Thyroid gland (tissue), 4 donors: ENCODE results near the gene FAM227A.

Source experiments
- POLR2A ChIP-seq, 2 donors: fragments of 450-650 bp; IDR thresholded peaks; one replicate each; pipeline ENCODE4 v1.6.1; 2017; ENCODE audit warnings: antibody characterized with exemption in 2 of 2, mild to moderate bottlenecking in 2 of 2, moderate library complexity in 1 of 2
- TF ChIP-seq, protein P1 (sequence below), 6 experiments: fragments of 200-600 bp in 3 of 6; fragments of 450-650 bp in 3 of 6; sonication (generic) in 3 of 6; IDR thresholded peaks; one replicate each; pipeline ENCODE4 v1.5.1; 2016 to 2019; ENCODE audit warnings: antibody characterized with exemption in 6 of 6, mild to moderate bottlenecking in 2 of 6, inconsistent platforms in 1 of 6, moderate library complexity in 1 of 6

GRCh38 chr22:38614332-38615063 lies 41.7 kb downstream of the FAM227A start:
- TF ChIP-seq, protein P1, sequence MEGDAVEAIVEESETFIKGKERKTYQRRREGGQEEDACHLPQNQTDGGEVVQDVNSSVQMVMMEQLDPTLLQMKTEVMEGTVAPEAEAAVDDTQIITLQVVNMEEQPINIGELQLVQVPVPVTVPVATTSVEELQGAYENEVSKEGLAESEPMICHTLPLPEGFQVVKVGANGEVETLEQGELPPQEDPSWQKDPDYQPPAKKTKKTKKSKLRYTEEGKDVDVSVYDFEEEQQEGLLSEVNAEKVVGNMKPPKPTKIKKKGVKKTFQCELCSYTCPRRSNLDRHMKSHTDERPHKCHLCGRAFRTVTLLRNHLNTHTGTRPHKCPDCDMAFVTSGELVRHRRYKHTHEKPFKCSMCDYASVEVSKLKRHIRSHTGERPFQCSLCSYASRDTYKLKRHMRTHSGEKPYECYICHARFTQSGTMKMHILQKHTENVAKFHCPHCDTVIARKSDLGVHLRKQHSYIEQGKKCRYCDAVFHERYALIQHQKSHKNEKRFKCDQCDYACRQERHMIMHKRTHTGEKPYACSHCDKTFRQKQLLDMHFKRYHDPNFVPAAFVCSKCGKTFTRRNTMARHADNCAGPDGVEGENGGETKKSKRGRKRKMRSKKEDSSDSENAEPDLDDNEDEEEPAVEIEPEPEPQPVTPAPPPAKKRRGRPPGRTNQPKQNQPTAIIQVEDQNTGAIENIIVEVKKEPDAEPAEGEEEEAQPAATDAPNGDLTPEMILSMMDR (IDR thresholded peaks at IDR 0.05), result no peak
- TF ChIP-seq POLR2A (IDR thresholded peaks at IDR 0.05), result no peak
